ENCODE data around the gene FAM53B. TPM values are rescaled to one million over a fixed set of nuclear protein-coding genes. Genes with fewer than 3 reads are reported as not detected.
A peak's percentile ranks its signal among the peaks of the same experiment; 100 is the strongest.

The FAM53B gene
- total RNA-seq, 4 donors from 2014 or later: 72.7 to 92.1 (median 80.5) TPM

GRCh38 chr10:124630551-124630950, 113.6 kb downstream of the FAM53B start:
- no peak for DNase-seq
- no peaks in the 10 kb centered on the region for H3K27me3 ChIP-seq
- H3K4me3 ChIP-seq: no peak overlapping the region
- H3K9me3 ChIP-seq: no peaks in the 10 kb centered on the region
- peaks cover 0 to 6% (median 0%) of the 10 kb centered on the region in 3 donors for H3K36me3 ChIP-seq
- peaks cover 5 to 46% (median 40%) of the 10 kb centered on the region in 4 donors for H3K4me1 ChIP-seq
- H3K27ac ChIP-seq: peak overlapping the region in 2 of 4 donors; percentile 0 to 73
- no peak for TF ChIP-seq POLR2A (IDR thresholded peaks at IDR 0.05)
- no peak for TF ChIP-seq CTCF (IDR thresholded peaks at IDR 0.05)

- no peak for TF ChIP-seq POLR2A (IDR thresholded peaks at IDR 0.05)
- TF ChIP-seq CTCF (IDR thresholded peaks at IDR 0.05): no peak
- no peak overlapping the region for H3K4me3 ChIP-seq
- peaks cover 5 to 46% (median 40%) of the 10 kb centered on the region in 4 donors for H3K4me1 ChIP-seq
- H3K27me3 ChIP-seq: no peaks in the 10 kb centered on the region
- H3K27ac ChIP-seq: peak overlapping the region in 2 of 4 donors; percentile 11 to 73
- H3K9me3 ChIP-seq: no peaks in the 10 kb centered on the region
- H3K36me3 ChIP-seq: peaks cover 0 to 6% (median 0%) of the 10 kb centered on the region in 3 donors
- DNase-seq: no peak
Observed at GRCh38 chr10:124629842-124630241, 114.3 kb downstream of the FAM53B start.

- H3K27ac ChIP-seq: peak overlapping the region in 2 of 4 donors; percentile 11 to 73
- TF ChIP-seq CTCF (IDR thresholded peaks at IDR 0.05) (no peak), POLR2A (IDR thresholded peaks at IDR 0.05) (no peak)
- no peaks in the 10 kb centered on the region for H3K27me3 ChIP-seq
- DNase-seq: no peak
- peaks cover 0 to 8% (median 0%) of the 10 kb centered on the region in 3 donors for H3K36me3 ChIP-seq
- H3K4me3 ChIP-seq: no peak overlapping the region
- no peaks in the 10 kb centered on the region for H3K9me3 ChIP-seq
- peaks cover 5 to 46% (median 40%) of the 10 kb centered on the region in 4 donors for H3K4me1 ChIP-seq
Observed at GRCh38 chr10:124629415-124629814, 114.8 kb downstream of the FAM53B start.

GRCh38 chr10:124628676-124629021, 115.5 kb downstream of the FAM53B start:
- Histone ChIP-seq H3K9me3 (no peaks in the 10 kb centered on the region), H3K27ac (peak overlapping the region; percentile 11 to 80 (median 65)), H3K4me1 (peaks cover 5 to 46% (median 40%) of the 10 kb centered on the region in 4 donors), H3K27me3 (no peaks in the 10 kb centered on the region), H3K4me3 (no peak overlapping the region), H3K36me3 (peaks cover 0 to 12% (median 0%) of the 10 kb centered on the region in 3 donors)
- DNase-seq: no peak
- TF ChIP-seq CTCF (IDR thresholded peaks at IDR 0.05) (no peak), POLR2A (IDR thresholded peaks at IDR 0.05) (no peak)

- TF ChIP-seq CTCF (IDR thresholded peaks at IDR 0.05) (no peak), POLR2A (IDR thresholded peaks at IDR 0.05) (no peak)
- H3K4me3 ChIP-seq: no peak overlapping the region
- H3K4me1 ChIP-seq: peaks cover 5 to 46% (median 40%) of the 10 kb centered on the region in 4 donors
- H3K36me3 ChIP-seq: peaks cover 0 to 16% (median 0%) of the 10 kb centered on the region in 3 donors
- H3K27ac ChIP-seq: peak overlapping the region; percentile 32 to 80 (median 65)
- no peak for DNase-seq
- H3K9me3 ChIP-seq: no peaks in the 10 kb centered on the region
- H3K27me3 ChIP-seq: no peaks in the 10 kb centered on the region
Observed at GRCh38 chr10:124627866-124628675, 116.1 kb downstream of the FAM53B start.

Measured in Peyer's patch (tissue), 4 donors.